CD4-positive, alpha-beta T cell treated with Interleukin-4 for 1 hour (primary cell): Measurements from ENCODE around the gene RNF138.
"Not testable (repeated sequence)": the region's sequence is repeated elsewhere in the genome, so short reads cannot be mapped to it uniquely, and the experiment has no call there.

ENCODE experiments used
- DNase-seq, 2 donors: peaks; one replicate each; pipeline ENCODE4 v3.0.0-alpha.2; 2020 to 2022

The RNF138 gene

GRCh38 chr18:32096946-32097345 is 5.3 kb downstream of the RNF138 start:
- peak in 1 of 2 donors; percentile 45 for DNase-seq

GRCh38 chr18:32104516-32104915 is 12.8 kb downstream of the RNF138 start:
- DNase-seq, result no peak

- no peak for DNase-seq
Observed at GRCh38 chr18:32110005-32110404, 18.3 kb downstream of the RNF138 start.

- DNase-seq, result no peak
Observed at GRCh38 chr18:32111706-32112105, 20.0 kb downstream of the RNF138 start.

- DNase-seq, result no peak
Observed at GRCh38 chr18:32112826-32113225, 21.2 kb downstream of the RNF138 start.

GRCh38 chr18:32114293-32114942 is 22.7 kb downstream of the RNF138 start:
- no peak for DNase-seq

GRCh38 chr18:32122039-32122438 is 30.4 kb downstream of the RNF138 start:
- no peak for DNase-seq

- no peak for DNase-seq
Observed at GRCh38 chr18:32126538-32126937, 34.9 kb downstream of the RNF138 start.

GRCh38 chr18:32135625-32136024 is 44.0 kb downstream of the RNF138 start:
- DNase-seq, result no peak

GRCh38 chr18:32138332-32138982 is 46.8 kb downstream of the RNF138 start:
- DNase-seq, result no peak

GRCh38 chr18:32139835-32140283 is 48.2 kb downstream of the RNF138 start:
- DNase-seq, result no peak

GRCh38 chr18:32148185-32148870 is 56.7 kb downstream of the RNF138 start:
- DNase-seq, result no peak

- DNase-seq, result no peak
Observed at GRCh38 chr18:32152705-32153448, 61.2 kb downstream of the RNF138 start.

- DNase-seq, result no peak
Observed at GRCh38 chr18:32156855-32157254, 65.2 kb downstream of the RNF138 start.

- DNase-seq, result no peak
Observed at GRCh38 chr18:32157580-32157979, 65.9 kb downstream of the RNF138 start.

GRCh38 chr18:32158108-32158624 is 66.5 kb downstream of the RNF138 start:
- peak; percentile 76 to 77 for DNase-seq

GRCh38 chr18:32158631-32159030 is 67.0 kb downstream of the RNF138 start:
- DNase-seq, result not testable (repeated sequence)

- no peak for DNase-seq
Observed at GRCh38 chr18:32160547-32160946, 68.9 kb downstream of the RNF138 start.

- DNase-seq, result no peak
Observed at GRCh38 chr18:32167980-32168730, 76.5 kb downstream of the RNF138 start.

GRCh38 chr18:32173654-32174053 is 82.0 kb downstream of the RNF138 start:
- no peak for DNase-seq

- DNase-seq, result no peak
Observed at GRCh38 chr18:32174719-32175118, 83.0 kb downstream of the RNF138 start.

GRCh38 chr18:32175265-32175664 is 83.6 kb downstream of the RNF138 start:
- DNase-seq, result no peak
